H1 (cell line): ENCODE measurements around the gene RUBCN. TPM values are rescaled to one million over a fixed set of nuclear protein-coding genes. Genes with fewer than 3 reads are reported as not detected.

Experiments used
- TCF12 ChIP-seq: IDR thresholded peaks from 2 replicates; pipeline ENCODE4 v1.6.1; 2011; ENCODE audit warnings: low read depth, mild to moderate bottlenecking, low read length
- polyA plus RNA-seq, 7 experiments: library from polyadenylated mRNA; depleted of rRNA in 3 of 7; stranded (reverse) in 5 of 7; unstranded in 2 of 7; fragments of >200 nt in 5 of 7; fragments of 200-250 nt in 2 of 7; gene quantifications; 1 replicate in 5 of 7; 2 replicates in 1 of 7; 4 replicates in 1 of 7; pipeline versions ENCODE4 v1.2.1 to v1.2.3, GENCODE V29; 2011 to 2013; ENCODE audit warnings: missing spikeins in 2 of 7, mixed read lengths in 2 of 7
- total RNA-seq: library from RNA; stranded (reverse); fragmentation: NEBNext Ultra II Directional; extraction: Animal tissue kit (Norgen Biotek cat#: 25700); gene quantifications from 2 replicates; pipeline ENCODE4 v1.2.1, GENCODE V29; 2021

The RUBCN gene
- total and polyA plus RNA-seq, 2 of the 8 experiments (the other 6 are each of a cell fraction or from before 2014, with no cell fraction given) = 9.3 to 21.9 TPM

GRCh38 chr3:197718891-197719290 lies 17.8 kb downstream of the RUBCN start (continued):
- no peak for TF ChIP-seq TCF12
